ENCODE measurements around the gene INHA.

Gene INHA

GRCh38 chr2:219549619-219550018 lies 22.5 kb upstream of the INHA start:
- Histone ChIP-seq H3K27ac (ENCODE audit: poor library complexity, severe bottlenecking) (no peak overlapping the region), H3K9me3 (ENCODE audit: severe bottlenecking) (no peaks in the 10 kb centered on the region), H3K4me1 (ENCODE audit: insufficient read depth, poor library complexity, severe bottlenecking) (no peaks in the 10 kb centered on the region), H3K4me3 (ENCODE audit: severe bottlenecking) (no peak overlapping the region), H3K27me3 (ENCODE audit: insufficient read depth, poor library complexity, severe bottlenecking) (no peaks in the 10 kb centered on the region), H3K36me3 (ENCODE audit: low read depth) (no peaks in the 10 kb centered on the region)
- DNase-seq (ENCODE audit: low spot score) = no peak
- no peak for TF ChIP-seq CTCF (IDR thresholded peaks at IDR 0.05; ENCODE audit: poor library complexity, severe bottlenecking)
- ATAC-seq (ENCODE audit: low read depth) = no peak

- Histone ChIP-seq H3K27ac (ENCODE audit: poor library complexity, severe bottlenecking) (peak overlapping the region; percentile 12), H3K4me1 (ENCODE audit: insufficient read depth, poor library complexity, severe bottlenecking) (no peaks in the 10 kb centered on the region), H3K36me3 (ENCODE audit: low read depth) (no peaks in the 10 kb centered on the region), H3K27me3 (ENCODE audit: insufficient read depth, poor library complexity, severe bottlenecking) (no peaks in the 10 kb centered on the region), H3K9me3 (ENCODE audit: severe bottlenecking) (no peaks in the 10 kb centered on the region), H3K4me3 (ENCODE audit: severe bottlenecking) (peak overlapping the region; percentile 61)
- no peak for TF ChIP-seq CTCF (IDR thresholded peaks at IDR 0.05; ENCODE audit: poor library complexity, severe bottlenecking)
- no peak for DNase-seq (ENCODE audit: low spot score)
- peak; percentile 43 for ATAC-seq (ENCODE audit: low read depth)
Measured at GRCh38 chr2:219551441-219552381, 20.4 kb upstream of the INHA start.

- Histone ChIP-seq H3K9me3 (ENCODE audit: severe bottlenecking) (no peaks in the 10 kb centered on the region), H3K4me3 (ENCODE audit: severe bottlenecking) (peak overlapping the region; percentile 61), H3K27ac (ENCODE audit: poor library complexity, severe bottlenecking) (peak overlapping the region; percentile 12), H3K4me1 (ENCODE audit: insufficient read depth, poor library complexity, severe bottlenecking) (no peaks in the 10 kb centered on the region), H3K27me3 (ENCODE audit: insufficient read depth, poor library complexity, severe bottlenecking) (no peaks in the 10 kb centered on the region), H3K36me3 (ENCODE audit: low read depth) (no peaks in the 10 kb centered on the region)
- ATAC-seq (ENCODE audit: low read depth) = peak; percentile 83
- DNase-seq (ENCODE audit: low spot score) = peak; percentile 87
- no peak for TF ChIP-seq CTCF (IDR thresholded peaks at IDR 0.05; ENCODE audit: poor library complexity, severe bottlenecking)
Measured at GRCh38 chr2:219552382-219553167, 19.5 kb upstream of the INHA start.

- ATAC-seq (ENCODE audit: low read depth) (no peak), DNase-seq (ENCODE audit: low spot score) (no peak)
- Histone ChIP-seq H3K4me1 (ENCODE audit: insufficient read depth, poor library complexity, severe bottlenecking) (no peaks in the 10 kb centered on the region), H3K9me3 (ENCODE audit: severe bottlenecking) (no peaks in the 10 kb centered on the region), H3K27me3 (ENCODE audit: insufficient read depth, poor library complexity, severe bottlenecking) (no peaks in the 10 kb centered on the region), H3K4me3 (ENCODE audit: severe bottlenecking) (peak overlapping the region; percentile 61), H3K27ac (ENCODE audit: poor library complexity, severe bottlenecking) (no peak overlapping the region), H3K36me3 (ENCODE audit: low read depth) (no peaks in the 10 kb centered on the region)
- no peak for TF ChIP-seq CTCF (IDR thresholded peaks at IDR 0.05; ENCODE audit: poor library complexity, severe bottlenecking)
Measured at GRCh38 chr2:219553168-219553417, 19.0 kb upstream of the INHA start.

Data from RWPE2 (cell line).